ENCODE data around the gene CEACAM19.

The CEACAM19 gene

DNA sequence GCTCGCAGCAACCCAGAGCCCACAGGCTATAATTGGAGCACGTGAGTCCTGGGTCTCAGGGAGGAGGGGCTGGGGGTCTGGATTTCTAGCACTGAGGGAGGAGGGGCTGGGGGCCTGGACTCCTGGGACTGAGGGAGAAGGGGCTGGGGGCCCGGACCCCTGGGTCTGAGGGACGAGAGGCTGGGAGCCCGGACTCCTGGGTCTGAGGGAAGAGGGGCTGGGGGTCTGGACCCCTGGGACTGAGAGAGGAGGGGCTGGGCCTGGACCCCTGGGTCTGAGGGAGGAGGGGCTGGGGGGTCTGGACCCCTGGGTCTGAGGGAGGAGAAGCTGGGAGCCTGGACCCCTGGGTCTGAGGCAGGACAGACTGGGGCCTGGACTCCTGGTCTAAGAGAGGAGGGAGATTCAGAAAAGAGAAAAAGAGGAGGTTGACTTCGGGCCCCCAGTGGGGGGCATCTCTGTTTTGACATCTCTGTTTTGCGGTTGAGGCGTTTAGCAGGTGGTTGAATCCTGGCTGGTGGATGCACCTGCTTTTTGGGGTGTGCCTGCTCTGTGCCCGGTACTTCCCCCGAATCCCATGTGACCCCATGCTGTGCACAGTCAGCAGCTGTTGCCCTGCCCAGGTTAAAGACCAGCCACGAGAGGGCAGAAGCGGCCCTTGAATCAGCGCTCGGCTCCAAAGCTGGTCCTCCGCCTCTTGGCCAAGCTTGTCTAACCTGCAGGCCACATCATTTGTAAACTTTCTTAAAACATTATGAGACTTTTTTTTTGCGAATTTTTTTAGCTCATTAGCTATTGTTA is 17.1 kb upstream of the CEACAM19 start:
- ChIA-PET POLR2A (no interaction called here), CTCF (interaction anchor here (0.7 to 12.8 kb wide), 23 partner anchors 9 to 193 kb away, joined by 3 to 103 read pairs (median 4); partner anchors contain the start of gene BCAM)
- TF ChIP-seq, protein P1, sequence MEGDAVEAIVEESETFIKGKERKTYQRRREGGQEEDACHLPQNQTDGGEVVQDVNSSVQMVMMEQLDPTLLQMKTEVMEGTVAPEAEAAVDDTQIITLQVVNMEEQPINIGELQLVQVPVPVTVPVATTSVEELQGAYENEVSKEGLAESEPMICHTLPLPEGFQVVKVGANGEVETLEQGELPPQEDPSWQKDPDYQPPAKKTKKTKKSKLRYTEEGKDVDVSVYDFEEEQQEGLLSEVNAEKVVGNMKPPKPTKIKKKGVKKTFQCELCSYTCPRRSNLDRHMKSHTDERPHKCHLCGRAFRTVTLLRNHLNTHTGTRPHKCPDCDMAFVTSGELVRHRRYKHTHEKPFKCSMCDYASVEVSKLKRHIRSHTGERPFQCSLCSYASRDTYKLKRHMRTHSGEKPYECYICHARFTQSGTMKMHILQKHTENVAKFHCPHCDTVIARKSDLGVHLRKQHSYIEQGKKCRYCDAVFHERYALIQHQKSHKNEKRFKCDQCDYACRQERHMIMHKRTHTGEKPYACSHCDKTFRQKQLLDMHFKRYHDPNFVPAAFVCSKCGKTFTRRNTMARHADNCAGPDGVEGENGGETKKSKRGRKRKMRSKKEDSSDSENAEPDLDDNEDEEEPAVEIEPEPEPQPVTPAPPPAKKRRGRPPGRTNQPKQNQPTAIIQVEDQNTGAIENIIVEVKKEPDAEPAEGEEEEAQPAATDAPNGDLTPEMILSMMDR (IDR thresholded peaks at IDR 0.05; ENCODE audit: control extremely low read depth, extremely low read depth, low read depth, missing control alignments) = peak; percentile 92
- DNase-seq (ENCODE audit: extremely low spot score) = peak; percentile 87

DNA sequence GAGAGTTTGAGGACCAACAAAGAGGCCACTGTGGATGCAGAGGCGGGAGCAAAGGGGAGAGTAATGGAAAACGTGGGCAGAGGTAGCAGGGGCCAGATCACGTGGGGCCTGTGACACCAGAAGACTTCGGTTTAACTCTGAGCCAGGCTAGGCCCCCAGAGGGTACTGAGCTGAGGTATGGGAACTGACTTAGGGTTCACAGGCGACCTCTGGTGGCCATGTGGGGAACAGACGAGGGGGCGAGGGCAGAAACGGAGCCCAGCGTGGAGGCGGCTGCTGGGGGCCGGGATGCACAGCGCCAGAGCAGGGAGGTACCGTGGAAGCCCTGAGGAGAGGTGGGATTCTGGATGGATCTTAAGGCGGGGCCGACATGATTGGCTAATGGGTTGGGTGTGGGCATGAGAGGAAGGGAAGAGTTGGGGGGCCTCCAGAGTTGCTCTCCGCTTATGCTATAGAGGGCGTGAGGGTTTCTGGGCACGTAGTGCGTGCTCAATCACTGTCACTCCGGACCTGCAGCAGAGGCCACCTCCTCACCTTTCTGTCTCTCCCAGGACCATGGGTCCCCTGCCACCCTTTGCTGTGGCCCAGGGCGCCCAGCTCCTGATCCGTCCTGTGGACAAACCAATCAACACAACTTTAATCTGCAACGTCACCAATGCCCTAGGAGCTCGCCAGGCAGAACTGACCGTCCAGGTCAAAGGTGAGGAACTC is 13.9 kb upstream of the CEACAM19 start:
- ChIA-PET POLR2A (no interaction called here), CTCF (interaction anchor here (0.7 to 12.8 kb wide), 39 partner anchors 9 to 682 kb away, joined by 3 to 103 read pairs (median 4); partner anchors contain the start of genes CEACAM19 and PVR)
- peak; percentile 84 for DNase-seq (ENCODE audit: extremely low spot score)
- TF ChIP-seq, protein P1 (IDR thresholded peaks at IDR 0.05; ENCODE audit: control extremely low read depth, extremely low read depth, low read depth, missing control alignments) = peak; percentile 89

DNA sequence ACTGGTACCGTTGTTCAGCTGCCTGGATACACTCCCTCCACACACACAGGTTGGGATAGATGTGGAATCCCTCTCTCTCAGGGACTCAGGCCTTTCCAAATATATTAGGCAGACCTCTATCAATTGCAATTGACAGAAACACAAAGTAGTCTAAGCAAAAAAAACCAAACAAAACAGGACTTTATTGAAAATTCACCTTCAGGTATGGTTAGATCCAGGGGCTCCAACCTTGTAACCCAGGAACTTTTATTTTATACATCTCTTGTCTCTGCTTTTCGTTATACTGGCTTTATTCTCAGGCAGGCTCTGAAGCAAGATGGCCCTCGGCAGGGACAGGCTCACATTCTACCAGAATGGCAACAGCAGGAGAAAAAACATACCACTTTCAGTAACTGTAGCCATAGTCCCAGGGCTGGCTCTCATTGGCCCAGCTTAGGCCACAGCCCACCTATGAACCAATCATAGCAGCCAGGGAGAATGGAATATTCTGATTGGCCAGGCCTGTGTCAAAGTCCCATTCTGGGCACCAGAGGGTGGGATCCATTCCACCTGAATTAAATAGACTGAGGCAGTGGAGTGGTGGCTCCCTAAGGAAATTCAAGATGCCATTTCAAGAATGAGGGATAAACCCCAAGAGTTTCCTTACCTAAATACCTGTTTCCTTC is 13.1 kb upstream of the CEACAM19 start:
- DNase-seq (ENCODE audit: extremely low spot score) = no peak
- ChIA-PET POLR2A (no interaction called here), CTCF (interaction anchor here (0.7 to 12.8 kb wide), 18 partner anchors 9 to 681 kb away, joined by 3 to 103 read pairs (median 5); no protein-coding TSS in a partner anchor)
- TF ChIP-seq, protein P1 (IDR thresholded peaks at IDR 0.05; ENCODE audit: control extremely low read depth, extremely low read depth, low read depth, missing control alignments) = no peak

DNA sequence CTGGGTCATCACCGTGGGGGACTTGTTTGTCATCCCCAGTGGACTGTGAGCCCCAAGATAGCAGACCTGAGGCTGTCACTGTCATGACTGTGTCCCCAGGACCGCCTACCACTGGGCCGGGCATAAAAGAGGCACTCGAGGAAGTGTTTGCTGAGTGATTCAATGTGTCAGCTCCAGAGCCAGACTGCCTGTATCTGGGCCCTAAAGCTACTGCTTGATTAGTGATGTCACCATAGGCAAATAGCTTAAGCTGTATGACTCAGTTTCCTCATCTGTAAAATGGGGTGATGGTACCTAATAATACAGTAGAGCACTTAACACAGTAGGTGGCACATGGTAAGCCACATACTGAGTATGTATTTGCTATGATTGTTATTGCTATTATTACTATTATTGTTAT is 11.2 kb upstream of the CEACAM19 start:
- POLR2A ChIA-PET = no interaction called here
- CTCF ChIA-PET = interaction anchor here (0.7 to 12.8 kb wide), 5 partner anchors 30 to 124 kb away, joined by 3 to 103 read pairs (median 5); no protein-coding TSS in a partner anchor
- TF ChIP-seq, protein P1 (IDR thresholded peaks at IDR 0.05; ENCODE audit: control extremely low read depth, extremely low read depth, low read depth, missing control alignments) = no peak
- DNase-seq (ENCODE audit: extremely low spot score) = no peak

DNA sequence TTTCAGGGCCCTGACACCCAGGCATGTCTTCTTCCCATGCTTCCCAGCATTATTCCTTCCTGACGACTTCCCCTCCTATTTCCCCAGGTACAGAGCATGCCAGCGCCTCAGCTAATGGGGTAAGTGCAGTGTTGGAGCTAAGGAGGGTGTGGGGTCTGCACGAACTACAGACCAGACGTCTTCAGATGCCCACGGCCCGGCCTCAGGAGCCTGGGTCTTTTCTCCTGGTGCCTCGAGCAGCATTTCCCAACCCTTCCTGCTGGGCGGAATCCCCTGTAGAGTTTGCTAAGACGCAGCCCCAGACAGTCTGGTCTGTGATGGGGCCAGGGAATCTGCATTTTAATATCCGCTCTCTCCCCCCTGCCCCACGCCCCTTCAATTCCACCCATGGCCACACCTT is 10.1 kb upstream of the CEACAM19 start:
- TF ChIP-seq, protein P1 (IDR thresholded peaks at IDR 0.05; ENCODE audit: control extremely low read depth, extremely low read depth, low read depth, missing control alignments) = no peak
- POLR2A ChIA-PET = no interaction called here
- DNase-seq (ENCODE audit: extremely low spot score) = no peak
- CTCF ChIA-PET = interaction anchor here (1.4 to 12.8 kb wide), 3 partner anchors 62 to 111 kb away, joined by 4 to 103 read pairs (median 27); no protein-coding TSS in a partner anchor

DNA sequence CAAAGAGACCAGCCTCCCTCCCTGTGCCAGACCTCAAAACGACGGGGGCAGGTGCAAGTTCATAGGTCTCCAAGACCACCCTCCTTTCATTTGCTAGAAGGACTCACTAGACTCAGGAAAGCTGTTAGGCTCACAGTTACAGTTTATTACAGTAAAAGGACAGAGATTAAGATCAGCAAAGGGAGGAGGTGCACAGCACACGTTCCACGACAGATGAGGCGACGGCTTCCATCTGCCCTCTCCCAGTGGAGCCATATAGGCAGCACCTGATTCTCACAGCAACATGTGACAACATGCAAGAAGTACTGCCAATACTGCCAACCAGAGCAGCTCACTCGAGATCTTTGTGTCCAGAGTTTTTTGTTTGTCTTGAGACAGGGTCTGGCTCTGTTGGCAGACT is 9.4 kb upstream of the CEACAM19 start:
- TF ChIP-seq, protein P1 (IDR thresholded peaks at IDR 0.05; ENCODE audit: control extremely low read depth, extremely low read depth, low read depth, missing control alignments) = no peak
- no peak for DNase-seq (ENCODE audit: extremely low spot score)
- ChIA-PET CTCF (interaction anchor here (1.1 to 12.8 kb wide), 11 partner anchors 9 to 110 kb away, joined by 3 to 103 read pairs (median 6); no protein-coding TSS in a partner anchor), POLR2A (no interaction called here)

All from GM10248 (cell line).